ENCODE data around the gene MPPE1. TPM values are rescaled to one million over a fixed set of nuclear protein-coding genes. Genes with fewer than 3 reads are reported as not detected.

Gene MPPE1
- total and polyA plus RNA-seq, 4 donors, result 28.8 to 49.8 (median 39.4) TPM

Other genes with a start within 250 kb of the MPPE1 start
- 10 to 100 TPM; 12.0 to 15.5 TPM for gene GNAL, start 219.1 kb downstream of the MPPE1 start, total RNA-seq
- gene GNAL, start 219.1 kb downstream of the MPPE1 start, polyA plus RNA-seq, result 1 to 10 TPM; 2.0 to 2.7 TPM
- gene CHMP1B, start 56.9 kb downstream of the MPPE1 start, total RNA-seq, result 10 to 100 TPM; 33.0 to 42.8 TPM
- 10 to 100 TPM; 34.1 to 38.5 TPM for gene CHMP1B, start 56.9 kb downstream of the MPPE1 start, polyA plus RNA-seq
- 10 to 100 TPM; 14.1 to 19.9 TPM for gene IMPA2, start 73.2 kb upstream of the MPPE1 start, total RNA-seq
- gene IMPA2, start 73.2 kb upstream of the MPPE1 start, polyA plus RNA-seq, result 10 to 100 TPM in 1 of 2 donors, 1 to 10 TPM in 1; 7.9 to 14.2 TPM
- gene ANKRD62, start 185.5 kb upstream of the MPPE1 start, total RNA-seq, result not detected
- not detected for gene ANKRD62, start 185.5 kb upstream of the MPPE1 start, polyA plus RNA-seq